ENCODE data around the gene MARK1. TPM values are rescaled to one million over a fixed set of nuclear protein-coding genes. Genes with fewer than 3 reads are reported as not detected.

Gene MARK1
- total and polyA plus RNA-seq, 11 donors: 4.0 to 25.1 (median 16.3) TPM

DNA sequence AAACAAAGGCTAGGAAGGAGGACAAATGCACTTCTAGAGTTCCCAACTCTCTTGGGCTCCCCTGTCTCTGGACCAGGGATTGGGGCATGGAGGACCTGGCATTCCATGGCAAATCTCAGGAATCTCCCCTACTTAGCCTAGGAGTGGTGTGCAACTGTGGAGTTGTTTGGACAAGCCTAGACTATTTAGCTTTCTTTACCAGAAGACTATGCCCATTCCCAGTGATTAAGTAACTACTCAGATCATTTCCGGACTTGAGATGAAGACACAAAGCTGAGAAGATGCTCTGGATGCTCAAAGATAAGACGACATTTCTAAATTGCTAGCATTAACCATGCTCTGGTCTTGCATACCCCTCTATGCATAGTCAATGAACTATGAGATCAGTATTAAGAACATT, 13.7 kb upstream of the MARK1 start:
- no peak for ATAC-seq
- no peaks in the 10 kb centered on the region for H3K36me3 ChIP-seq
- no peak overlapping the region for H3K4me3 ChIP-seq
- H3K9me3 ChIP-seq: no peaks in the 10 kb centered on the region
- TF ChIP-seq POLR2A (IDR thresholded peaks at IDR 0.05): no peak
- TF ChIP-seq, protein P1, sequence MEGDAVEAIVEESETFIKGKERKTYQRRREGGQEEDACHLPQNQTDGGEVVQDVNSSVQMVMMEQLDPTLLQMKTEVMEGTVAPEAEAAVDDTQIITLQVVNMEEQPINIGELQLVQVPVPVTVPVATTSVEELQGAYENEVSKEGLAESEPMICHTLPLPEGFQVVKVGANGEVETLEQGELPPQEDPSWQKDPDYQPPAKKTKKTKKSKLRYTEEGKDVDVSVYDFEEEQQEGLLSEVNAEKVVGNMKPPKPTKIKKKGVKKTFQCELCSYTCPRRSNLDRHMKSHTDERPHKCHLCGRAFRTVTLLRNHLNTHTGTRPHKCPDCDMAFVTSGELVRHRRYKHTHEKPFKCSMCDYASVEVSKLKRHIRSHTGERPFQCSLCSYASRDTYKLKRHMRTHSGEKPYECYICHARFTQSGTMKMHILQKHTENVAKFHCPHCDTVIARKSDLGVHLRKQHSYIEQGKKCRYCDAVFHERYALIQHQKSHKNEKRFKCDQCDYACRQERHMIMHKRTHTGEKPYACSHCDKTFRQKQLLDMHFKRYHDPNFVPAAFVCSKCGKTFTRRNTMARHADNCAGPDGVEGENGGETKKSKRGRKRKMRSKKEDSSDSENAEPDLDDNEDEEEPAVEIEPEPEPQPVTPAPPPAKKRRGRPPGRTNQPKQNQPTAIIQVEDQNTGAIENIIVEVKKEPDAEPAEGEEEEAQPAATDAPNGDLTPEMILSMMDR (IDR thresholded peaks at IDR 0.05): no peak
- 89 to 100% (median 94%) methylated on average over 2 of the region's 2 CpGs for WGBS, 4 donors
- no peaks in the 10 kb centered on the region for H3K27me3 ChIP-seq
- DNase-seq: no peak
- no peak overlapping the region for H3K27ac ChIP-seq
- peaks cover 0 to 8% (median 0%) of the 10 kb centered on the region in 12 donors for H3K4me1 ChIP-seq
- intact Hi-C loops (cut with DNase I): loop anchor here in 3 of 10 donors (5.0 to 10.0 kb wide), 2 partner anchors 217 to 219 kb away; no protein-coding TSS in a partner anchor

DNA sequence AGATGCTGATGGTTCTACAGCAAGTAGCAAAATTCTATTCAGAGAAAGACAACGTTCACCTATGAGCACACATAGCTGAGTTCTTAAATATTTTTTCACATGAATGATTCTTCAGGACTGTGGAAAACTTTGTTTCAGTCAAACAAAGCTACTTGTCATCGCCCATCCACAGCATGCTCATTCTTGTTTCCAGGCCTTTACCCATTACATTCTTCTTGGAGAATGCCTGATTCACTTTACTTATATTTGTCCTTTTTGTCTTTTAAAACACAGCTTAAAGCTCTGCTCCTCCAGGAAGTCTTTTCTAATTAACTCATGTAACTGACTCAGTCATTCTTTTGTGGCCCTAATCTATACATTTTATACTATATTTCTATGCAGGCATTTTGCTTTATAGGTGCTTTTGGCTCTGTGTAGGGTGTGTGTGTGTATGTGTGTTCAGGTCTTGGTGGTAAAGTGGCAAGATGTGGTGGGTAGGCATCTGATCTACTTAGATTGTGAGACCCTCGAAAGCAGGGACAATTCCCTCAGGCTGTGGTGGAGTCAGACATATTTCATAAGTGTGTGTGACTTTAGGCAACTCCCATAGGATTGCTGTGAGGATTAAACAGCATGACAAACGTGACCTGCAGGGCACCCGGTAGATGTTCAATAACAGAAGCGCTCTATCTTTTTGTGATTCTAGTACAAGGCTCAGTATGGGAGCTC, 11.8 kb upstream of the MARK1 start:
- Histone ChIP-seq H3K27me3 (peaks cover 0 to 2% (median 0%) of the 10 kb centered on the region in 9 donors), H3K4me1 (peaks cover 0 to 8% (median 0%) of the 10 kb centered on the region in 12 donors), H3K4me3 (no peak overlapping the region), H3K27ac (peak overlapping the region in 1 of 12 donors; percentile 34), H3K9me3 (no peaks in the 10 kb centered on the region), H3K36me3 (no peaks in the 10 kb centered on the region)
- DNase-seq: no peak
- TF ChIP-seq, protein P1 (IDR thresholded peaks at IDR 0.05): no peak
- no peak for TF ChIP-seq POLR2A (IDR thresholded peaks at IDR 0.05)
- intact Hi-C loops (cut with DNase I): loop anchor here in 2 of 10 donors (10.0 kb wide), 1 partner anchor 221 kb away; no protein-coding TSS in a partner anchor
- ATAC-seq: no peak
- WGBS, 4 donors: 75 to 81% (median 77%) methylated on average over 6 of the region's 6 CpGs

DNA sequence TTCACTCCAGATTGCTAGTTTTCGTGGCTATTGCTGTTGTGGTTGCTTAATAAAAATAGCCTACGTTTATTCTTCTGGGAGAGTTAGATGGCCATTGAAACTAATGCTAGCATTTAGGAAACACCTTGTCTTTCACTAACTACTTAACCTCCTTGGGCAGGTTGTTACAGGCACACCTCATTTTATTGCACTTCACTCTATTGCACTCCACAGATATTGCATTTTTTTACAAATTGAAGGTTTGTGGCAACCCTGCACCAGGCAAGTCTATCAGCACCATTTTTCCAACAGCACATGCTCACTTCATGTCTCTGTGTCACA, 11.3 kb upstream of the MARK1 start:
- ATAC-seq (no peak), DNase-seq (no peak)
- Histone ChIP-seq H3K9me3 (no peaks in the 10 kb centered on the region), H3K36me3 (no peaks in the 10 kb centered on the region), H3K4me3 (no peak overlapping the region), H3K27me3 (peaks cover 0 to 3% (median 0%) of the 10 kb centered on the region in 9 donors), H3K27ac (no peak overlapping the region), H3K4me1 (peaks cover 0 to 5% (median 0%) of the 10 kb centered on the region in 12 donors)
- 70 to 86% (median 80%) methylated on average over 2 of the region's 2 CpGs for WGBS, 4 donors
- no peak for TF ChIP-seq POLR2A (IDR thresholded peaks at IDR 0.05)
- TF ChIP-seq, protein P1 (IDR thresholded peaks at IDR 0.05): no peak
- intact Hi-C loops (cut with DNase I): loop anchor here in 2 of 10 donors (10.0 kb wide), 1 partner anchor 222 kb away; no protein-coding TSS in a partner anchor

DNA sequence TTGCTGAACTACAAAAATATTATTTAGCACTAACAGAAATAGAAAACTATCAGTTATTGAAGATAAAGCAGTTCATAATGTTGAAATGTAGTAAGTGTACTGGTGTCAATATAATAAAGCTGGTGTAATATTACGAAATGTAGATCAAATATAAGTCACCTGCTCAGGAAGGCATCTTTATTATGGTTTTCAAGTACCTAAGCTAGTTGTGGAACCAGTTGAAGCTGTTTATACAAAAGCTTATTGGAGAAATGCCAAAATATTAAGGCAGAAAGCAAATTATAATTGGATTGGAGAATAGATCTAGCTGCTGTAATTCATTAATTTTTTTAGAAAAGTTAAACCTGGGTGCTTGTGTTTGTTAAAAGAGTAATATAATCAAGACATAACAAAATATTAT, 6.2 kb upstream of the MARK1 start:
- DNase-seq (no peak), ATAC-seq (no peak)
- intact Hi-C loops (cut with DNase I): loop anchor here in 4 of 10 donors (10.0 kb wide), 1 partner anchor 227 kb away; no protein-coding TSS in a partner anchor
- WGBS, 4 donors: 74 to 87% (median 79%) methylated on average over 1 of the region's 1 CpG
- Histone ChIP-seq H3K4me1 (peaks cover 0 to 3% (median 0%) of the 10 kb centered on the region in 12 donors), H3K4me3 (no peak overlapping the region), H3K27ac (no peak overlapping the region), H3K27me3 (peaks cover 0 to 22% (median 0%) of the 10 kb centered on the region in 9 donors), H3K9me3 (no peaks in the 10 kb centered on the region), H3K36me3 (no peaks in the 10 kb centered on the region)
- TF ChIP-seq POLR2A (IDR thresholded peaks at IDR 0.05): no peak
- TF ChIP-seq, protein P1 (IDR thresholded peaks at IDR 0.05): no peak

Measured in heart left ventricle (tissue), 16 donors.